Measurements from ENCODE around the gene RTBDN.

GRCh38 chr19:12880551-12881171, 46.3 kb upstream of the RTBDN start:
- TF ChIP-seq CTCF (IDR thresholded peaks at IDR 0.05) (no peak), EZH2 (IDR thresholded peaks at IDR 0.05) (no peak), EZH2phosphoT487 (IDR thresholded peaks at IDR 0.05) (no peak)

Measured in neural progenitor cell (in vitro differentiated cells).